22Rv1 (cell line): Measurements from ENCODE around the gene TCF12.

Source experiments
- CTCF ChIP-seq: fragments of 450-650 bp; IDR thresholded peaks from 2 replicates; pipeline ENCODE4 v1.5.1; 2017; ENCODE audit warnings: mild to moderate bottlenecking
- ZFX ChIP-seq: fragments of 450-650 bp; IDR thresholded peaks from 2 replicates; pipeline ENCODE4 v1.6.1; 2017; ENCODE audit warnings: antibody characterized with exemption, borderline replicate concordance

- no peak for TF ChIP-seq CTCF
- no peak for TF ChIP-seq ZFX
Observed at GRCh38 chr15:57280464-57280863, 362.0 kb downstream of the TCF12 start.
